Nephron progenitor cell (in vitro differentiated cells): ENCODE measurements around the gene CYS1.
"Not testable (repeated sequence)": the region's sequence is repeated elsewhere in the genome, so short reads cannot be mapped to it uniquely, and the experiment has no call there.

ENCODE experiments used
- DNase-seq: peaks from one replicate; pipeline ENCODE4 v3.0.0; 2021
- H3K27ac Mint-ChIP-seq: 2 replicates; pipeline ENCODE4 v1.8.0; 2021; ENCODE audit warnings: mild to moderate bottlenecking, moderate library complexity, mixed read lengths
- H3K27me3 Mint-ChIP-seq: 2 replicates; pipeline ENCODE4 v1.8.0; 2021; ENCODE audit warnings: mild to moderate bottlenecking, low read depth, mixed read lengths; ENCODE audit not compliant: poor library complexity
- H3K36me3 Mint-ChIP-seq: 2 replicates; pipeline ENCODE4 v1.8.0; 2021; ENCODE audit warnings: low read depth, mixed read lengths
- H3K4me1 Mint-ChIP-seq: 2 replicates; pipeline ENCODE4 v1.8.0; 2021; ENCODE audit warnings: mixed read lengths
- H3K4me3 Mint-ChIP-seq: 2 replicates; pipeline ENCODE4 v1.8.0; 2021; ENCODE audit warnings: mild to moderate bottlenecking, moderate library complexity, mixed read lengths
- H3K9me3 Mint-ChIP-seq: 2 replicates; pipeline ENCODE4 v1.8.0; 2021; ENCODE audit warnings: mild to moderate bottlenecking, moderate library complexity, mixed read lengths
- CTCF ChIP-seq: fragments of 200-600 bp; sonication (generic); IDR thresholded peaks from 2 replicates; pipeline ENCODE4 v1.5.0; 2021; ENCODE audit warnings: antibody characterized with exemption

The CYS1 gene

GRCh38 chr2:10097352-10098148 is 17.3 kb upstream of the CYS1 start:
- Mint-ChIP-seq H3K4me3 (no peak overlapping the region), H3K27ac (peak overlapping the region; percentile 58), H3K4me1 (peaks cover 43% of the 10 kb centered on the region), H3K9me3 (peaks cover 3% of the 10 kb centered on the region), H3K36me3 (no peaks in the 10 kb centered on the region), H3K27me3 (peaks cover 14% of the 10 kb centered on the region)
- TF ChIP-seq CTCF = peak; percentile 82
- DNase-seq = peak; percentile 71

DNA sequence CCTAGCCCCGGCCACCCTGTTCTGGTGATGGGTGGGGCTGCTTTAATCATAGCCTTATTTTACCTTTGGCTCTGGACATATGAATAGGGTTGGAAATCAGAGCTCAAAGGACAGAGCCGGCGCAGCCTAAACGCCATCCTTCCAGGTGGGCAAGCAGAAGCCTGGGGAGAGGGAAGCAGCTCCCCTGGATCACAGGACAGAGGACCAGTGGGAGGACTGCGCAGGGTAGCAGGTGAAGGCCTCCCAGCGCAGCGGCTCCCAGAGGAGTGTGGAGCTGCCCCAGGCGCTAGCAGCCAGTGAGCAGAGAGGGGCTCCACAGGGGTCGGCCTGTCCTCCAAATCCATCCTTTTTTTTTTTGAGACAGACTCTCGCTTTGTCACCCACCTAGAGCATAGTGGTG is 16.4 kb upstream of the CYS1 start:
- no peak for DNase-seq
- H3K4me1 Mint-ChIP-seq = peaks cover 39% of the 10 kb centered on the region
- TF ChIP-seq CTCF = no peak
- H3K27ac Mint-ChIP-seq = no peak overlapping the region
- H3K4me3 Mint-ChIP-seq = no peak overlapping the region
- no peaks in the 10 kb centered on the region for H3K36me3 Mint-ChIP-seq
- H3K9me3 Mint-ChIP-seq = peaks cover 9% of the 10 kb centered on the region
- H3K27me3 Mint-ChIP-seq = peaks cover 10% of the 10 kb centered on the region

- Mint-ChIP-seq H3K9me3 (peaks cover 13% of the 10 kb centered on the region), H3K4me1 (peaks cover 32% of the 10 kb centered on the region), H3K27ac (peak overlapping the region; percentile 29), H3K27me3 (peaks cover 8% of the 10 kb centered on the region), H3K4me3 (no peak overlapping the region), H3K36me3 (no peaks in the 10 kb centered on the region)
- no peak for DNase-seq
- no peak for TF ChIP-seq CTCF
Measured at GRCh38 chr2:10095175-10095574, 15.0 kb upstream of the CYS1 start.

GRCh38 chr2:10094271-10094814 is 14.1 kb upstream of the CYS1 start:
- DNase-seq = peak; percentile 54

GRCh38 chr2:10091889-10092244 is 11.7 kb upstream of the CYS1 start:
- Mint-ChIP-seq H3K27me3 (peaks cover 14% of the 10 kb centered on the region), H3K9me3 (peaks cover 13% of the 10 kb centered on the region), H3K4me1 (peaks cover 27% of the 10 kb centered on the region)
- not testable (repeated sequence) for H3K4me3 Mint-ChIP-seq, H3K36me3 Mint-ChIP-seq, DNase-seq, H3K27ac Mint-ChIP-seq

More at GRCh38 chr2:10094271-10094814, 14.1 kb upstream of the CYS1 start:
- H3K4me1 Mint-ChIP-seq = peaks cover 32% of the 10 kb centered on the region
- no peak overlapping the region for H3K27ac Mint-ChIP-seq
- no peak for TF ChIP-seq CTCF
- H3K4me3 Mint-ChIP-seq = no peak overlapping the region
- peaks cover 8% of the 10 kb centered on the region for H3K27me3 Mint-ChIP-seq
- no peaks in the 10 kb centered on the region for H3K36me3 Mint-ChIP-seq
- H3K9me3 Mint-ChIP-seq = peaks cover 13% of the 10 kb centered on the region

GRCh38 chr2:10091182-10091888 is 11.1 kb upstream of the CYS1 start:
- TF ChIP-seq CTCF = no peak
- H3K36me3 Mint-ChIP-seq = no peaks in the 10 kb centered on the region
- H3K27ac Mint-ChIP-seq = no peak overlapping the region
- no peak overlapping the region for H3K4me3 Mint-ChIP-seq
- peaks cover 13% of the 10 kb centered on the region for H3K9me3 Mint-ChIP-seq
- H3K27me3 Mint-ChIP-seq = peaks cover 14% of the 10 kb centered on the region
- H3K4me1 Mint-ChIP-seq = peaks cover 27% of the 10 kb centered on the region
- DNase-seq = no peak
